ENCODE measurements around the gene CHST15.

- TF ChIP-seq POLR2A (IDR thresholded peaks at IDR 0.05; ENCODE audit: control extremely low read depth in 1 of 2, low read depth in 2 of 2, low read length in 2 of 2) (no peak), CTCF (IDR thresholded peaks at IDR 0.05; ENCODE audit: control extremely low read depth in 1 of 3, insufficient read depth in 1 of 3, low read depth in 1 of 3, low read length in 3 of 3) (no peak), SRF (IDR thresholded peaks at IDR 0.05; ENCODE audit: low read depth, low read length) (no peak), FOSL1 (IDR thresholded peaks at IDR 0.05; ENCODE audit: insufficient read depth, low read depth, low read length) (no peak)
Measured at GRCh38 chr10:124048371-124049290, 44.8 kb downstream of the CHST15 start.
